ENCODE measurements around the gene GBA3. TPM values are rescaled to one million over a fixed set of nuclear protein-coding genes. Genes with fewer than 3 reads are reported as not detected.

The GBA3 gene
- total RNA-seq, 1 experiment from 2014 or later: not detected

GRCh38 chr4:22739968-22740367 is 47.2 kb downstream of the GBA3 start:
- Histone ChIP-seq H3K27me3 (no peaks in the 10 kb centered on the region), H3K36me3 (no peaks in the 10 kb centered on the region), H3K9me3 (no peaks in the 10 kb centered on the region), H3K4me3 (no peak overlapping the region)
- DNase-seq: no peak

GRCh38 chr4:22741744-22742143 is 49.0 kb downstream of the GBA3 start:
- no peaks in the 10 kb centered on the region for H3K36me3 ChIP-seq
- no peak overlapping the region for H3K4me3 ChIP-seq
- no peaks in the 10 kb centered on the region for H3K27me3 ChIP-seq
- no peak for DNase-seq
- no peaks in the 10 kb centered on the region for H3K9me3 ChIP-seq

DNA sequence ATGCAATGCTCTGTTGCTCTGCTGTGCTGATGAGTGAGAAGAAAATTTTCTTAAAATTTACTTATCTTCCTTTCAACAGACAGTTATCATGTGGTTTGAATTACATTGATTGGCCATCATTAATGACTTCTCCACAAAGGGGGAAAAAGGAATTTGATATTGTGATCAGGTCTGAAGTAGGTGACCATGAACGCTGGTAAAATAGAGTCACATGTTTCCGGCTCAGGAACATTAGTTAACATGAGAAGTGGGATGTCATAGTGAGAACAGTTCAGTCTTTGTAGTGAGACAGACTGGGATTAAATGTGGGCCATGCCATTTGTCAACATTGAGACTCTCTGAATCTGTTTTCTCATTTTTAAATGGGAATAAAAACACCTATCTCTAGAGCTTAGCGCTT is 50.6 kb downstream of the GBA3 start:
- Histone ChIP-seq H3K27me3 (no peaks in the 10 kb centered on the region), H3K4me3 (no peak overlapping the region), H3K9me3 (no peaks in the 10 kb centered on the region), H3K36me3 (no peaks in the 10 kb centered on the region)
- DNase-seq: no peak

DNA sequence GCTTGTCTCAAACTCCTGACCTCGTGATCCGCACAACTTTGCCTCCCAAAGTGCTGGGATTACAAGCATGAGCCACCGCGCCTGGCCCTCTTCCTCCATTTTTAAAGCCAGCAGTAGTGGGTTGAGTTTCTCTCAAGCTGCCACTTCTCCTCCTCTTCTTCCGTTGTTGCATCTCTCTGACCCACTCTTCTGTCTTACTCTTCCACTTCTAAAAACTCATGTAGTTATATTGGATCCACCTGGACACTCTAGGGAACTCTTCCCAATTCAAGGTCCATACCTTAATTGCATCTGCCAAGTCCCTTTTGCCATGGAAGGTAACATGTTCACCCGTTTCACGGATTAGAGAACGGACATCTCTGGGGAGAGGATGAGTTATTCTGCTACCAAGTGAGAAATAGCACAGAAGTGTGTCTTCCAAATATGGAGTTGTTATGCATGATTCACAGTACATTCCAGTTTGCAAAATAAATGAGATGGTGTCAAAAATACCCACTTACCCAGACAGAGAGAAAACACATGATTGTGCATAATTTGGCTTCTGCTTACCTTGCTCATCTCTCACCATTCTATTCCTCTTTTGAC is 51.8 kb downstream of the GBA3 start:
- no peak for DNase-seq
- Histone ChIP-seq H3K27me3 (no peaks in the 10 kb centered on the region), H3K4me3 (no peak overlapping the region), H3K9me3 (no peaks in the 10 kb centered on the region), H3K36me3 (no peaks in the 10 kb centered on the region)

- H3K36me3 ChIP-seq: no peaks in the 10 kb centered on the region
- no peaks in the 10 kb centered on the region for H3K9me3 ChIP-seq
- no peak for DNase-seq
- no peak overlapping the region for H3K4me3 ChIP-seq
- no peaks in the 10 kb centered on the region for H3K27me3 ChIP-seq
Observed at GRCh38 chr4:22745234-22745633, 52.5 kb downstream of the GBA3 start.

DNA sequence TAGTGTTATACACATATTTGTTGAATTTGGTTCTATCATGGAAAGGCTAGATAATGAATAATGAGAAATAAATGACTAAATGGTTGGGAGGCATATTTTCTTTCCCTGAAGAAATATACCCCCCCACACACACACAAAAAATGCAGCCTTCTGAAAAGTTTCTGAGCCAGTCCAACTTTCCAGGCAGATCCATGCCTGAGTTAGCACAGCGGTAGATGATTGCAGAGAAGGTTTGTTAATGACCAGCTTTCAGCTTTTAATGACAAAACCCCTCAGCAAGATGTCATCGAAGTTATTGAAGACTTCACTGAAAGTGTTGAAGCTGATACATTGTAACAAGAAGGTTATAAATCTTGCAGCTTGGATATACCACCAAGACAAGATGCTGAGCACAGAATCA is 61.4 kb downstream of the GBA3 start:
- Histone ChIP-seq H3K4me3 (no peak overlapping the region), H3K27me3 (no peaks in the 10 kb centered on the region), H3K36me3 (no peaks in the 10 kb centered on the region), H3K9me3 (no peaks in the 10 kb centered on the region)
- DNase-seq: no peak

DNA sequence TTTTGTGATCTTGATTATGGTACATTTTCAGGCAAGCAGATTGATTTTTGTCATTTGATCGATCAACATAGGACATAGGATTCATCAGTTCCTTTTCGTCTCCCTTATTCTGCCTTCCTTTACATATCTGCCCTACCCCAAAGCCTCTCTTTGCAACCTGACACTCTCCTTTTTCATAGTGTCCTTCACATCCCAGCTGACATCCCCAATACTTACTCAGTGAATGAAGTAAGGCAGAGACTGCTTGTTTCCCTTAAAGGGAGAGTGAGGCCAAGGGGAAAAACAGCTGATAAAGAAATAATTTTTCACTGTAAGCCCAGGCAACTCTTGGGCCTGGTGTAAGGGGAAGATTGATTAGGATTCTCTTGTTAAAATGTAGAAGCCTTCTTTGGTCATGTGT is 69.8 kb downstream of the GBA3 start:
- Histone ChIP-seq H3K9me3 (no peaks in the 10 kb centered on the region), H3K36me3 (no peaks in the 10 kb centered on the region), H3K27me3 (no peaks in the 10 kb centered on the region), H3K4me3 (no peak overlapping the region)
- DNase-seq: no peak

GRCh38 chr4:22764183-22764582 is 71.4 kb downstream of the GBA3 start:
- no peak for DNase-seq
- no peaks in the 10 kb centered on the region for H3K27me3 ChIP-seq
- H3K4me3 ChIP-seq: no peak overlapping the region
- no peaks in the 10 kb centered on the region for H3K9me3 ChIP-seq
- H3K36me3 ChIP-seq: no peaks in the 10 kb centered on the region

- DNase-seq: no peak
- H3K9me3 ChIP-seq: no peaks in the 10 kb centered on the region
- no peaks in the 10 kb centered on the region for H3K36me3 ChIP-seq
- no peak overlapping the region for H3K4me3 ChIP-seq
- no peaks in the 10 kb centered on the region for H3K27me3 ChIP-seq
Observed at GRCh38 chr4:22766068-22766467, 73.3 kb downstream of the GBA3 start.

DNA sequence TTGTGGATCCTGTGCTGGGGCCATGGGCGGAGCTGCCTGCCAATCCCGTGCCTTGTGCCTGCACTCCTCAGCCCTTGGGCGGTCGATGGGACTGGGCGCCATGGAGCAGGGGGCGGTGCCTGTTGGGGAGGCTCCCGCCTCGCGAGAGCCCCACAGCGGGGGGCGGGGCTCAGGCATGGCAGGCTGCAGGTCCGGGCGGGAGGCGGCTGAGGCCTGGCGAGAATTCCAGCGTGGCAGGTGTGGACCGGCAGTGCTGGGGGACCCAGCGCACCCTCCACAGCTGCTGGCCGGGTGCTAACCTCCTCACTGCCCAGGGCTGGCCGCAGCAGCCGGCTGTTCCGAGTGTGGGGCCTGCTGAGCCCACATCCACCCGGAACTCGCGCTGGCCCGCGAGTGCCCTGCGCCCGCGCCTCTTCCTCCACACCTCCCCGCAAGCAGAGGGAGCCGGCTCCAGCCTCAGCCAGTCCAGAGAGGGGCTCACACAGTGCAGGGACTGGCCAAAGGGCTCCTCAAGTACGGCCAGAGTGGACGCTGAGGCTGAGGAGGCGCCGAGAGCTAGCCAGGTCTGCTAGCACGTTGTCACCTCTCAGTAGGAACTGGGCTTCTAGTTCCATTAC is 85.9 kb downstream of the GBA3 start:
- H3K9me3 ChIP-seq: no peaks in the 10 kb centered on the region
- no peaks in the 10 kb centered on the region for H3K36me3 ChIP-seq
- H3K27me3 ChIP-seq: no peaks in the 10 kb centered on the region
- DNase-seq: no peak
- no peak overlapping the region for H3K4me3 ChIP-seq

GRCh38 chr4:22780317-22780716 is 87.6 kb downstream of the GBA3 start:
- H3K36me3 ChIP-seq: no peaks in the 10 kb centered on the region
- no peak overlapping the region for H3K4me3 ChIP-seq
- DNase-seq: no peak
- H3K27me3 ChIP-seq: no peaks in the 10 kb centered on the region
- H3K9me3 ChIP-seq: no peaks in the 10 kb centered on the region

DNA sequence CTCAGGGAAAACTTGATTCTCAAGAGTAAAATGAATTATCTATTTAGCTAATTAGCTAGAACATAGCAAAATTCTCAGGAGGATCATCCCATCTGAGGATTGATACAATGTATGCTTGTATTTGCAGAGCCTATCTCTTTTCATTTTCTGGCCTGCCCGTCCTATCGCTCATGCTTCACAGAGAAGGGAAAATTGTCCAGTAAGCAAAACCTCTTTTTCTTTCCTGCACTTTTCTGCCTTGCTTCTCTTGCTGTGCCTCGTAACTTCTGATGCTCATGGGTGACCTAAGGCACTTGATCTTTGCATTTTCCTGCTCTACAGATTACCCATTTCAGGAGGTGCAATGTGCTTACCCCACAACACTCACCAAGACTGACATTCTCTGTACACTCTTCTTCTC is 88.1 kb downstream of the GBA3 start:
- no peak overlapping the region for H3K4me3 ChIP-seq
- no peaks in the 10 kb centered on the region for H3K27me3 ChIP-seq

DNA sequence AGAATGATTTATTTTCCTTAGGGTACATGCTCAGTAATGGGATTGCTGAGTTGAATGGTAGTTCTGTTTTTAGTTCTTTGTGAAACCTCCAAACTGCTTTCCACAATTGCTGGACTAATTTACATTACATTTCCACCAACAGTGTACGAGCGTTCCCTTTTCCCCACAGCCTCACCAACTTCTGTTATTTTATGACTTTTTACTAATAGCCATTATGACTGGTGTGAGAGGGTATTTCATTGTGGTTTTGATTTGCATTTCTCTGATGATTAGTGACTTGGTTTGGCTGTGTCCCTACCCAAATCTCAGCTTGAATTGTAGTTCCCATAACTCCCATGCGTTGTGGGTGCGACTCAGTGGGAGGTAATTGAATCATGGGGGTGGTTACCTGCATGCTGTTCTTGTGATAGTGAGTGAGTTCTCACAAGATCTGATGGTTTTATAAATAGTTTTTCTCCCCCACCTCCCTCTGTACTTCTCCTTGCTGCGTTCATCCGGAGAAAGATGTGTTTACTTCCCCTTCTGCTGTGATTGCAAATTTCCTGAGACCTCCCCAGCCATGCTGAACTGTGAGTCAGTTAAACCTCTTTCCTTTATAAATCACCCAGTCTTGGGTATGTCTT is 95.1 kb downstream of the GBA3 start:
- Histone ChIP-seq H3K4me3 (no peak overlapping the region), H3K36me3 (no peaks in the 10 kb centered on the region), H3K9me3 (no peaks in the 10 kb centered on the region), H3K27me3 (no peaks in the 10 kb centered on the region)
- DNase-seq: no peak

More for the DNA sequence above, 88.1 kb downstream of the GBA3 start:
- no peak for DNase-seq
- H3K9me3 ChIP-seq: no peaks in the 10 kb centered on the region
- H3K36me3 ChIP-seq: no peaks in the 10 kb centered on the region

DNA sequence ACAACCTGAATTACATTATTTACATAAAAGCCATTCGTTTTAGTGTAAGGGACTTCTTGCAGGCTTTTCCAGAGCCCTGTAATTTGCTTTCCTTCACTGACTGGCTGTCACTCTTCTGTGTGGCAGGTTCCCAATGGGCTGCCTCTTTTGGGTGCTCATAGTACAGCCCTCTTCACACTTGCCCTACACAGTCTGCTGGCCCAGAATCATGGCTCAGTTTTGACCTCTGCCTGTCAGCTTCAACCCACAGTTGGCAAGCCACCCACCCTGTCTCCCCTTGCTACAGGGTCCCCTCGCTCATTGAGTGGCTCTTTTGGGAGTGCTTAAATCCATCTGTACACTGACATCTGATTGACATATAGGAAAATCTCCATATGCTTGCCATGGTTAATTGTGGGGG is 97.9 kb downstream of the GBA3 start:
- H3K9me3 ChIP-seq: no peaks in the 10 kb centered on the region
- no peak overlapping the region for H3K4me3 ChIP-seq
- no peaks in the 10 kb centered on the region for H3K27me3 ChIP-seq
- H3K36me3 ChIP-seq: no peaks in the 10 kb centered on the region
- DNase-seq: no peak

- Histone ChIP-seq H3K27me3 (no peaks in the 10 kb centered on the region), H3K4me3 (no peak overlapping the region), H3K9me3 (no peaks in the 10 kb centered on the region), H3K36me3 (no peaks in the 10 kb centered on the region)
- no peak for DNase-seq
Observed at GRCh38 chr4:22794732-22795131, 102.0 kb downstream of the GBA3 start.

DNA sequence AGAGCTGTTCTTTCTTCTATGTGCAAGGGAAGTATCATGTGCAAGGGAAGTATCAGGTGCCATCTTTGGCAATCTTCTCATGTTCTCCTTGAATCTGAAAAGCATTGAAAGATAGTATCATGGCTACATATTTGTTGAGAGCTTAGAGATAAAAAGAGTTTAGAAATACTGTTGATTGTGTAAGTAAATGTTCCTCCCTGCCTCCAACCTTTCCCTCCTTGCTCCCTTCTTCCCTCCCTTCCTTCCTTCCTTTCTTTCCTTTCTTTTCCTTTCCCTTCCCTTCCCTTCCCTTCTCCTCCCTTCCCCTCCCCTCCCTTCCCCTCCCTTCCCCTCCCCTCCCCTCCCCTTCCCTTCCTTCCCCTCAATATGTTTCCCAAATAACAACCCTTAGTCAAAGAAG is 108.7 kb downstream of the GBA3 start:
- Histone ChIP-seq H3K36me3 (no peaks in the 10 kb centered on the region), H3K9me3 (no peaks in the 10 kb centered on the region), H3K4me3 (no peak overlapping the region), H3K27me3 (no peaks in the 10 kb centered on the region)
- no peak for DNase-seq

GRCh38 chr4:22802876-22803275 is 110.1 kb downstream of the GBA3 start:
- Histone ChIP-seq H3K9me3 (no peaks in the 10 kb centered on the region), H3K4me3 (no peak overlapping the region), H3K36me3 (no peaks in the 10 kb centered on the region), H3K27me3 (no peaks in the 10 kb centered on the region)
- no peak for DNase-seq

DNA sequence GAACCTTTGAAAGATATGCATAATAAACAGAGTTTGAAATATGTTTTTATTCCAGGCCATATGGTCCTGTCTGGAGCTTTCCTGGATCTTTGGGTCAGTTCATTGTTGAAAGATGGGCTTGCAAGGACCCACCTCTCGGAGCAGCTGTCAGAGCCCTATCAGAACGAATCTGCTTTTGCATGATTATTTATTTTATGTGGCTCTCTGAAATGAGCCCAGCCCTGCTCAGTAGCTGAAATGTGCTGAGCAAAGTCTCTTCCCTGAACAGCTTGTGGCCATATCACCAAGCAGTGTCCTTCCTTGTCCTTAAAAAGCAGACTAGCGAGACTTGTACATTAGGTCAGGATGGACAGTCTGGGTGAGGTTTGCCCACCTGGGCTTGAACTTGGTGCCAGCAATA is 110.8 kb downstream of the GBA3 start:
- DNase-seq: no peak
- Histone ChIP-seq H3K4me3 (no peak overlapping the region), H3K9me3 (no peaks in the 10 kb centered on the region), H3K36me3 (no peaks in the 10 kb centered on the region), H3K27me3 (no peaks in the 10 kb centered on the region)
